ENCODE measurements around the gene TRPC4AP.
"Not testable (repeated sequence)": the region's sequence is repeated elsewhere in the genome, so short reads cannot be mapped to it uniquely, and the experiment has no call there.

The TRPC4AP gene

GRCh38 chr20:35055445-35056276 lies 36.9 kb downstream of the TRPC4AP start:
- DNase-seq = no peak

DNA sequence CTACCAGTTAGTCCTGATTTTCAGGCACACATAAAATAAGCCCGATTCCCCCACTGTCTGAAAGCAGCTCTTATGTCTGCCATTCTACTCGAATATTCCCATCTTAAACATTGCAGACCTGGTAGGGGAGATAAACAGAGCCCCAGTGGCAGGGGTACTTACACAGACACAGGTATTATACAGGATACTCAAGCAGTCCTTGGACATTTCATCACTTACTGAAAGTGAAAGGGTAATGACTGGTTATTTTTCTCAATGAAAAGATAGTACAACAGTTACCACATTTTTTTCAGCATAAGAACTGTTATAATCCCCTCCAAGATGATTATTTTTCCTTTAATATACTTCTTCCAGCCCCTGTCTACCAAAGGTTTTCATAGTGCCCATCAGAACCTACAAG lies 37.8 kb downstream of the TRPC4AP start:
- DNase-seq = no peak

- not testable (repeated sequence) for DNase-seq
Measured at GRCh38 chr20:35052616-35053015, 40.0 kb downstream of the TRPC4AP start.

DNA sequence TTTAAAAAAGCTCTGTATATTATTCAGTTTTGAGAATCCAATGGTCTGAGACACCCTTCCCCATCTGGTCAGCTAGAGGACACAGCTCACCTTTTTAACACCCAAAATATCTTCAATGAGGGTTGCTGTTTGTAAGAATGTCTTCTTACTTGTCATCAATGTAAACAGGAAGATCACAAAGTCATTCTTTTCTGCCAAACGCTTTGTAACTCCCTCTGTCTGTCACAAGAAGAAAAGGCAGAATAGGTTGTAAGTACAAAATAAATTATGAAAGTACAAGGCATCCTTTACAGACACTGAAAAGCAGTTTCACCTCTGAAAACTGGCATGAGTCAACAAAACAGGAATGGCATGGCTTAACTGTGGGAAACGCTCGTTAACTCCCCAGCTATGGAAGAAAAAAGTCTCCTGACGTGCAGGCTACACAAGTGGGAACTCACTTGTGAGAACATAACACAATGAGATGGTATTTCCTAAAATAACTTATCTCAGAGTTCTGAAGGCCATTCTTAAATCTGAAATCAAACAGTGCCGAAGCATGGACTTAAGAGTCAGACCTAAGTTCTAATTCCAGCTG lies 42.7 kb downstream of the TRPC4AP start:
- DNase-seq = no peak

DNA sequence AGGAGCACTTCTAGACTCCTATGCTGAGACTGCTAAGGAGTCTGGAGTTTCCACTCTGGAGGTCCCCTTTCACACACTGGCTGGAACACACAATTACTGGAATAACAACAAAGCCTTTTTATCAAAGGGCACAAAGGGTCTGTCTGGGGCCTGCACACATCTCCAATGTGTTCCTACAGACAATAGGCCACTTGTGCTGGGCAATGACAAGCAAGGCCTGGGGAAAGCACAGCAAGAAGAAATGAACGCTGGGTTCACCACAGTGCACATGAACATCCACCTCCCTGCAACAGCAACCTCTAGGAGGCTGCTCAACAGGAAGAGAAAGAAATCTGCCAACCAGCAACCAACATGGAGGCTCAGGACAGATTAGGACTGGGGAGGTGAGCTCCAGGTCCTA lies 43.9 kb downstream of the TRPC4AP start:
- DNase-seq = no peak

DNA sequence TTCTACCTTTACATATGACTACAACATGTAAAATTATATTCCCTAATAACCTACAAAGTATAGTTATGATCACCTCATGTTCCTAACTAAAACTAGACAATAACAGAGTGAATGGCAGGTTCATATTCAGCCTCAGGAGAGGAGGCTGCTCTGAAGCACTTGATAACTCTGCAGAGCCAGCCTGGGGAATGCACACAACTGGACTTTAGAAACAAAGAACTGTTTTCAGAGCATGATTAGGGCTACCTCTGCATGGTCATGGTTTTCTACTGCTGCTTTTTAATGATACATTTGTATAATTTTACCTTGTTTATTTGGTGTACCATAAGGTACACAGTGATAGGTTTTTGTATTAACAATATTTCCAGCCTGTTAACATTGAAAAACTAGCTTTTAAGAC lies 50.3 kb downstream of the TRPC4AP start:
- no peak for DNase-seq

GRCh38 chr20:35040646-35041045 lies 52.0 kb downstream of the TRPC4AP start:
- no peak for DNase-seq

GRCh38 chr20:35039846-35040489 lies 52.6 kb downstream of the TRPC4AP start:
- no peak for DNase-seq

DNA sequence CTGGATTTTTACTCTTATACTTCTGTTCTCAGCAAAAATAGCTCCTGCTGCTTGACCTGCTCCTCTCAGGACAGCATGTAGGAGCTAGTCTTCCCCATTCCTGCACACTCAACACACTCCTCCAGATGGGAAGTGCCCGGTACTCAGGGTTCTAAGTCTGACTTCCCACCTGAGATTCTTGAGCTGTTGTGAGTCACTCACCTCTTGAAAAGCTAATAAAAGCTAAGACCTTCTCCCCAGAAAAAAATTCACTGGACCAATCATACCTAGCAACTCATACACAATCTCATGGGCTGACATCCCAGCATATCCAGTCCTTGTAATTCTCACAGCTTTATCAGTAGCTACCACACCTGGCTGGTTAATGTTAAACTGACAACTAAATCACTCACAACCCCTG lies 53.5 kb downstream of the TRPC4AP start:
- no peak for DNase-seq

GRCh38 chr20:35034145-35034544 lies 58.5 kb downstream of the TRPC4AP start:
- DNase-seq = no peak

GRCh38 chr20:35030136-35030535 lies 62.5 kb downstream of the TRPC4AP start:
- no peak for DNase-seq

- no peak for DNase-seq
Measured at GRCh38 chr20:35027301-35027700, 65.3 kb downstream of the TRPC4AP start.

- DNase-seq = no peak
Measured at GRCh38 chr20:35025116-35025515, 67.5 kb downstream of the TRPC4AP start.

- DNase-seq = no peak
Measured at GRCh38 chr20:35023624-35024023, 69.0 kb downstream of the TRPC4AP start.

GRCh38 chr20:35021831-35022230 lies 70.8 kb downstream of the TRPC4AP start:
- DNase-seq = no peak

DNA sequence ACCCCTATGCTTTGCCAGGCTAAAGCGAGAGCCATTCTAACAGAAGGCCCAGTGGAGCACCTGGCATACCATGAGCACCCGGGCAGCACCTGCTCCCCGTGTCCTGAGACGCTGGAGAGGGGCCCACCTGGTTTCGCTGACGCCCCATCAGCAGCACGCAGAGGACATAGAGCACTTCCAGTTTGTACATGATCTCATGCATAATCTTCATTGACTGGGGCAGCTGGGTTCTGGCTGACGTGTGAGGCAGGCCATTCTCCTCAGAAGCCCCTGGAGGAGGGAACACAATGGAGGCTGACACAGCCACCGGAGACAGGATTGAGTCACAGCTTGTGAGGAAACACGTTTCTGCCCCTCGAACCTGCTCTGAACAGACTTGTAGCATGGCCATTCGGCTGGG lies 71.5 kb downstream of the TRPC4AP start:
- DNase-seq = no peak

DNA sequence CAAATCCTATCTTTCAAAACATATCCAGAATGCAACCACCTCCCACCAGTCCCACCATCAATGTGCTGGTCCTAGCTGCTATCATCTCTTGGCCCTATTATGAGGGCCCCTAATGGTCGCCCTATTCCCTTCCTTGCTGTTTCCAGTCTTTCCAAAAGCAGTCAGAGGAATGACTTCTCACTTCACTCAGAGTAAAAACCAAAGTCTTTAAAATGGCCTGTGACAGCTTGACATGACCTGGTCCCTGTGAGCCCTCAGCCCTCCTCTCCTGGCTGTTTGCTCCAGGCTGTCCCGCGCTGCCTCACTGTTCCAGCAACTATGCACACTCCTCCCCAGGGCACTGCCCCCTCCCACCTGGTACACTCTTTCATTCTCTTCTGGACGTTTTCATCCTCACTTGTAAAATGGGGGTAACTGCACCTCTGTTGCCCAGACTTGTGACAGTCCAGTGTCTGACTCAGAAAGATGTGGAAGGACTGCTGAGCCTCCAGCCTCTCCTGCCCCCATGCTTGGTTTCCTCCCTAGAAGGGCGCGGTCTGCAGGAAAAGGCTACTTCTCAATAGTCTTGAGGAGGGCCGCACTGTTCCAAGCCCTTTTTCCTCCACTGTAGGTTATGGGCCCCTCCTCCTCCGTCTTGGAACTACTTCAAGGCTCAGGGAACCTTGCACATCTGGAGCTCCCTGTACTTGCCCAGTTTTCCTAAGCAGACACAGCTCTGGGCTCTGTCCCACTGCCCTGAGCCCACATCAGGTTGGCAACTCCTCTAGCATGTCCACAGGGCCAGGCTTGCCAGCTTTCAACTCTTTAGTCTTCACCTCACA lies 72.3 kb downstream of the TRPC4AP start:
- no peak for DNase-seq

DNA sequence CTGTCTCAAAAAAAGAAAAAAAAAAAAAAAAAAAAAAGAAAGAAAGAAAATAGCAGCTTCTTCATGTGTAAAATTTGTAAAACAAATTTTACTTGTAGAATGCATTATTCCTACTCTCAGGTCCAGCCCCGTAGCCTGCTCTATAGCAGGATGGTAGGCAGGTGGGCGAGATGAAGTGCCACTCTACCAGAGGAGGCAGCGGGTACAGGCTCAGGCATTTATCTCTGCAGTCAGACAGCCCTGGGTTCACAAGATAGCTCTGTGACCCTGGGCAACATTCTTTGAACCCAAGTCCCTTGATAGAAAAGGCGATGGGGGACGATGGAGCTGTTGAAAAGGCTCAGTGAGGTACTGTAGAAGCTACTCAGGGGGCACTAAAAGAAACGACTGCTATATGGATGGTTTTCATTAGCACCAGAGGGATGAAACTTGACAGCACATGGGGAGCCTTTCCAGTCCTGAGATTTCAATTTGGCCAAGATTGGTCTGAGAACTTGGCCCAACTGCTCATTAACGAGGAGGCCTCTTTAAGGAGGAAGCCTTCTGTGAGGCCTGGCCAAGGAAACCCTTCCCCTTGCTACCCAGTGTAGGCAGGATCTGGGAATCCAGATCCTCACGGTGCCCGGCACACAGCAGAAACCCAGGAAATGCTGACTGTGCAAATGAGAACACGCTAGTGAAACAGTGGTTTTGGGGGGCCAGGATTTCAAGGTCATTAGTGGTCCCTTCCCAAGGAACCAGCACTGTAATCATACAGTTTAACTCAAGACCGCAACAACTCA lies 73.8 kb downstream of the TRPC4AP start:
- no peak for DNase-seq

DNA sequence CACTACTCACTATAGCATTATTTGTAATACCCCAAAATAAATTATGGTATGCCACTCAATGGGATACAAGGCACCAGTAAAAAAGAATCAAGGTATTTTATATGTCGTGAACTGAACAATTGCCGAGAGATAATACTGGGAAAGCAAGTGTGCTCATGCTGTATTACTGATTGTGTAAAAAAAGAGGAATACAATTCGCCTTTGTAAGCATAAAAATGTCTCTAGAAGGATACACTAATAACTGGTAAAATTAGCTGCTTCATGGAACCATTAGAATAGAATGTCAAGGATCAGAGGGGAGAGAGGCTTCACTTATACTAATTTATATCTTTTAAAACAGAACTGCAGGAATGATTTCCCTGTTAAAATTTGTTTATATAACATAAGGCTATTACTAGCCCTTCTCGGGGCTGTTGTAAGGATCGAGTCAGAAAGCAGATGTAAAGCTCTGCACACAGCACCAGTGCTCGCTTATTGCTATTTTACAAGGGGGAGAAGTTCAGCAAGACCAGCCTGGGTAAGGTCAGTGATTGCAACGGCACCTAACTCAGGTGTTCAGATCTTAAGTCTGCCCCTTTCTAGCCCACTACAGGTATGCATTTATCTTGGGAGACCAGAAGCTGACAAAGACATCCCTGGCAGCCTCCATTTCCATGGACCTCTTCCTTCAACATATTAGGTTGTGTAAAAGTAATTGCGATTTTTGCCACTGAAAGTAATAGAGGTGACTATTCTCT lies 75.3 kb downstream of the TRPC4AP start:
- DNase-seq = no peak

DNA sequence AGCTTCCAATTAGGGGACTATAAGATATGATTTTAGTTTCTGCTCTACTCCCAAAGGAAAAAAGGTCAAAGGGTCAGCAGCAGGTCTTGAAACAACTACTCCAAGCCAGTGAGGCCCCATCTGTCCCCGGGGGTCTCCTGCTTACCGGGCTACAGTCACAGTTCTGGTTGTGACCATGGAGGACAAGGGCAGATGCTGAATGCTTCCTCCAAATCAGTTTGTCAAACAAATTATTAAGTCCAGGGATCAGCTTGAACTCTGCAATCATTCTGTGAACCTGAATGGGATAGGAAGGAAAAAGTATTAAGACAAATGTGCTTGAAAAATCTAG lies 76.8 kb downstream of the TRPC4AP start:
- no peak for DNase-seq

GRCh38 chr20:35014537-35014936 lies 78.1 kb downstream of the TRPC4AP start:
- DNase-seq = no peak
